ENCODE measurements around the gene ALDH1B1.
A peak's percentile ranks its signal among the peaks of the same experiment; 100 is the strongest.
"Not testable (repeated sequence)": the region's sequence is repeated elsewhere in the genome, so short reads cannot be mapped to it uniquely, and the experiment has no call there.

Gene ALDH1B1

GRCh38 chr9:38388283-38389223, 3.9 kb upstream of the ALDH1B1 start:
- DNase-seq: no peak

GRCh38 chr9:38389313-38389712, 3.2 kb upstream of the ALDH1B1 start:
- no peak for DNase-seq

- DNase-seq: no peak
Observed at GRCh38 chr9:38390442-38390841, 2.1 kb upstream of the ALDH1B1 start.

- no peak for DNase-seq
Observed at GRCh38 chr9:38390851-38391250, 1.7 kb upstream of the ALDH1B1 start.

- DNase-seq: no peak
Observed at GRCh38 chr9:38391278-38392118, 1.0 kb upstream of the ALDH1B1 start.

GRCh38 chr9:38393128-38393796, 760 bp downstream of the ALDH1B1 start:
- DNase-seq: no peak

GRCh38 chr9:38394416-38394815, 1.9 kb downstream of the ALDH1B1 start:
- DNase-seq: no peak

GRCh38 chr9:38395653-38396370, 3.3 kb downstream of the ALDH1B1 start:
- no peak for DNase-seq

GRCh38 chr9:38396371-38396671, 3.8 kb downstream of the ALDH1B1 start:
- no peak for DNase-seq

GRCh38 chr9:38399191-38399590, 6.7 kb downstream of the ALDH1B1 start:
- not testable (repeated sequence) for DNase-seq

GRCh38 chr9:38401994-38402393, 9.5 kb downstream of the ALDH1B1 start:
- DNase-seq: peak; percentile 65

- no peak for DNase-seq
Observed at GRCh38 chr9:38404314-38404713, 11.8 kb downstream of the ALDH1B1 start.

GRCh38 chr9:38405785-38406184, 13.3 kb downstream of the ALDH1B1 start:
- no peak for DNase-seq

GRCh38 chr9:38406476-38407186, 14.1 kb downstream of the ALDH1B1 start:
- DNase-seq: no peak

GRCh38 chr9:38408719-38409118, 16.2 kb downstream of the ALDH1B1 start:
- no peak for DNase-seq

- no peak for DNase-seq
Observed at GRCh38 chr9:38412751-38413150, 20.2 kb downstream of the ALDH1B1 start.

GRCh38 chr9:38413283-38413682, 20.8 kb downstream of the ALDH1B1 start:
- no peak for DNase-seq

GRCh38 chr9:38414040-38414723, 21.7 kb downstream of the ALDH1B1 start:
- peak; percentile 99 for DNase-seq

- no peak for DNase-seq
Observed at GRCh38 chr9:38415856-38416255, 23.4 kb downstream of the ALDH1B1 start.

- no peak for DNase-seq
Observed at GRCh38 chr9:38416461-38416860, 24.0 kb downstream of the ALDH1B1 start.

All from DMS 273 treated with DMSO at 0.1 percent for 48 hours (cell line).